Lower lobe of right lung (tissue), 2 donors: Measurements from ENCODE around the gene MYBPHL. TPM values are rescaled to one million over a fixed set of nuclear protein-coding genes. Genes with fewer than 3 reads are reported as not detected.

Experiments used
- ATAC-seq, 2 donors: fragments of 200-7000 bp; cut with Tn5 transposase; one replicate each; pipeline ENCODE4 v1.9.1; 2020 to 2022; ENCODE audit warnings: mild to moderate bottlenecking in 2 of 2, moderate library complexity in 2 of 2
- DNase-seq: peaks from one replicate; pipeline ENCODE4 v3.0.0-alpha.2; 2020
- H3K27ac ChIP-seq: fragments of 200-600 bp; one replicate; pipeline ENCODE4 v1.8.0; 2022
- H3K27me3 ChIP-seq: fragments of 200-600 bp; one replicate; pipeline ENCODE4 v1.8.0; 2022; ENCODE audit warnings: low read depth
- H3K36me3 ChIP-seq: fragments of 200-600 bp; one replicate; pipeline ENCODE4 v1.8.0; 2022; ENCODE audit warnings: mild to moderate bottlenecking
- H3K4me1 ChIP-seq: fragments of 200-600 bp; one replicate; pipeline ENCODE4 v1.8.0; 2022
- H3K4me3 ChIP-seq: fragments of 200-600 bp; one replicate; pipeline ENCODE4 v1.8.0; 2022; ENCODE audit warnings: mild to moderate bottlenecking
- H3K9me3 ChIP-seq: fragments of 200-600 bp; one replicate; pipeline ENCODE4 v1.8.0; 2022
- CTCF ChIP-seq: fragments of 200-600 bp; IDR thresholded peaks from one replicate; pipeline ENCODE4 v1.8.0; 2022; ENCODE audit warnings: antibody characterized with exemption, mild to moderate bottlenecking
- intact Hi-C: fragments of 100-400 bp; cut with DNase I; formaldehyde crosslinking; loops from one replicate; pipeline ENCODE4 v1.11.0; 2022
- total RNA-seq: library from RNA; stranded (reverse); fragmentation: NEBNext Ultra II Directional; extraction: Animal tissue kit (Norgen Biotek cat#: 25700); gene quantifications from one replicate; pipeline ENCODE4 v1.2.1, GENCODE V29; 2021
- donor health status: DM: no; HTN: yes; CAD: no; lungs with severe emphysema.

Gene MYBPHL
- total RNA-seq, 1 donor from 2014 or later, result 2.8 TPM

- peak; percentile 39 for DNase-seq
- intact Hi-C loops, result loop anchor here (10.0 kb wide), 1 partner anchor 133 kb away; no protein-coding TSS in a partner anchor
- no peak overlapping the region for H3K27ac ChIP-seq
Observed at GRCh38 chr1:109272021-109272799, 34.6 kb downstream of the MYBPHL start.

GRCh38 chr1:109271458-109271857, 35.4 kb downstream of the MYBPHL start:
- TF ChIP-seq CTCF, result no peak
- ATAC-seq (no peak), DNase-seq (peak; percentile 24)
- Histone ChIP-seq H3K27ac (no peak overlapping the region), H3K36me3 (no peaks in the 10 kb centered on the region), H3K9me3 (no peaks in the 10 kb centered on the region), H3K4me3 (no peak overlapping the region), H3K4me1 (peaks cover 16% of the 10 kb centered on the region), H3K27me3 (no peaks in the 10 kb centered on the region)
- intact Hi-C loops, result loop anchor here (10.0 kb wide), 1 partner anchor 133 kb away; no protein-coding TSS in a partner anchor

More at GRCh38 chr1:109272021-109272799, 34.6 kb downstream of the MYBPHL start:
- Histone ChIP-seq H3K9me3 (no peaks in the 10 kb centered on the region), H3K36me3 (no peaks in the 10 kb centered on the region), H3K4me1 (peaks cover 23% of the 10 kb centered on the region), H3K27me3 (no peaks in the 10 kb centered on the region), H3K4me3 (no peak overlapping the region)
- ATAC-seq, result no peak
- no peak for TF ChIP-seq CTCF

DNA sequence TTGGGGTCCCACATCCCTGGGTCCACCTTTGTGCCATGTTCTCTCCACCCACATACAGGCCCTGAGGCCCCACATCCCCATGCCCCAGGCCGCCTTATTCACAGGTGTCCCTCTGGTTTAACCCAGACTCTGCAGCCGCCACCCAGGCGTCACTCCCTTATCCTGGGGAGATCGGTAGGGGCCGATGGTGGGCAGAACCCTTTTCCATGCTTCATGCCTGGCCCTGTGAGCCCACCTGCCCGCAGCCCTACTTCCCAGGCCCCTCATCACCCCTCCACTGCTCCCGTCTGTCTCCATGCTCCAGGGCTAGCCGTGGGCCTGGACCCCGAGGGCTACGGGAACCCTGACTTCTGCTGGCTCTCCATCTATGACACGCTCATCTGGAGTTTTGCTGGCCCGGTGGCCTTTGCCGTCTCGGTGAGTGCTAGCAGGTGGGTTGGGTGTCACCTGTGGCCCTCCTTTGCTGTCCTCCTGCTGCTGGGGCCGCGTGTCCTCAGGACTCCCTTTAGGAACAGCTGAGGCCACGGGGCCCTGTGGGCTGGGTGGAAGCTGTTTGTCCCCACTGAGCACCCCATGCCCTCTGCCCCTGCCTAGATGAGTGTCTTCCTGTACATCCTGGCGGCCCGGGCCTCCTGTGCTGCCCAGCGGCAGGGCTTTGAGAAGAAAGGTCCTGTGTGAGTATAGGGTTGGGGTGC, 36.0 kb downstream of the MYBPHL start:
- ATAC-seq (no peak), DNase-seq (peak; percentile 26)
- no peak overlapping the region for H3K27ac ChIP-seq
- no peak overlapping the region for H3K4me3 ChIP-seq
- H3K9me3 ChIP-seq, result no peaks in the 10 kb centered on the region
- TF ChIP-seq CTCF, result no peak
- H3K36me3 ChIP-seq, result no peaks in the 10 kb centered on the region
- H3K27me3 ChIP-seq, result no peaks in the 10 kb centered on the region
- H3K4me1 ChIP-seq, result peaks cover 13% of the 10 kb centered on the region
- intact Hi-C loops, result loop anchor here (10.0 kb wide), 1 partner anchor 134 kb away; no protein-coding TSS in a partner anchor

DNA sequence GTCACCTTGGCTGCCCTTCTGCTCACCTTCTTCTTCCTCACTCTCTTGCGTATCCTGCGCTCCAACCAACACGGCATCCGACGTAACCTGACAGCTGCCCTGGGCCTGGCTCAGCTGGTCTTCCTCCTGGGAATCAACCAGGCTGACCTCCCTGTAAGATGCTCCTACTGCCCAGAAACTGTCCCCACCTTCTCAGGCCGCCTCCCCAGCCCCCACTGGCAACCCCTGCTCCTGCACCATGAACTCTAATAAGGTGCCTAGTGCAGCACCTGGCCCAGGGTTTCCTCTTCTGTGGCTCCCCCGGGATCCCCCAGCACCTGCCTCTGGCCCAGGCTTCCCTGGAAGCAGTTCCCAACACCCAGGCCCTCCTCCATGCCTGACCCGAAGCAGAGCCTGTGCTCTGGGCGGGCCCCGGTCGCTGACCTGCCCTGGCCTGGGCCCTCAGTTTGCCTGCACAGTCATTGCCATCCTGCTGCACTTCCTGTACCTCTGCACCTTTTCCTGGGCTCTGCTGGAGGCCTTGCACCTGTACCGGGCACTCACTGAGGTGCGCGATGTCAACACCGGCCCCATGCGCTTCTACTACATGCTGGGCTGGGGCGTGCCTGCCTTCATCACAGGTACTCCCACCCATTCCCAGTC, 36.7 kb downstream of the MYBPHL start:
- Histone ChIP-seq H3K36me3 (no peaks in the 10 kb centered on the region), H3K27ac (no peak overlapping the region), H3K4me1 (peaks cover 6% of the 10 kb centered on the region), H3K4me3 (no peak overlapping the region), H3K9me3 (no peaks in the 10 kb centered on the region), H3K27me3 (no peaks in the 10 kb centered on the region)
- no peak for TF ChIP-seq CTCF
- intact Hi-C loops, result loop anchor here (10.0 kb wide), 1 partner anchor 135 kb away; no protein-coding TSS in a partner anchor
- DNase-seq, result peak; percentile 42
- no peak for ATAC-seq

DNA sequence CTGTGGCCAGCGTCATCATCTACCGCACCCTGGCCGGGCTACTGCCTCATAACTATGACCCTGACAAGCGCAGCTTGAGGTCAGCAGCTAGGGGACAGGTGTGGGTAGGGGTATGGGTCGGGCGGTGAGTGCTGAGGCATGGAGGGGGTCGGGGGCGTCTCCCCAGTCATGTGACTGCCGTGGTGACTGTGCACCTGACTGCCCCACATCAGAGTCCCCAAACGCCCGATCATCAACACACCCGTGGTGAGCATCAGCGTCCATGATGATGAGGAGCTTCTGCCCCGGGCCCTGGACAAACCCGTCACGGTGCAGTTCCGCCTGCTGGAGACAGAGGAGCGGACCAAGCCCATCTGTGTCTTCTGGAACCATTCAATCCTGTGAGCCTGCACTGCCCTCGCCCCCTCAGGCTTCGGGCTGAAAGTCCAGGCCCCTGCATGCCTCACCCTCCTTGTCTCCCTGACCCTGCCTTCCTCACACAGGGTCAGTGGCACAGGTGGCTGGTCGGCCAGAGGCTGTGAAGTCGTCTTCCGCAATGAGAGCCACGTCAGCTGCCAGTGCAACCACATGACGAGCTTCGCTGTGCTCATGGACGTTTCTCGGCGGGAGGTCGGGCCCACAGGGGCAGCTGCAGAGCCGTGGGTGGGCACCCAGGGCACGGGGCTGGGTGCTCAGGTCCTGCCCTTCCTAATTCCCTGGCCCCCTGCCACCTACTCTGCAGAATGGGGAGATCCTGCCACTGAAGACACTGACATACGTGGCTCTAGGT, 37.4 kb downstream of the MYBPHL start:
- no peaks in the 10 kb centered on the region for H3K27me3 ChIP-seq
- H3K4me1 ChIP-seq, result peaks cover 1% of the 10 kb centered on the region
- no peak for TF ChIP-seq CTCF
- peak; percentile 36 for DNase-seq
- ATAC-seq, result no peak
- no peaks in the 10 kb centered on the region for H3K9me3 ChIP-seq
- intact Hi-C loops, result no loop called here
- H3K27ac ChIP-seq, result no peak overlapping the region
- H3K4me3 ChIP-seq, result no peak overlapping the region
- H3K36me3 ChIP-seq, result no peaks in the 10 kb centered on the region
